HG03457 (cell line): ENCODE data around the gene KLHL36.
"Not testable (repeated sequence)": the region's sequence is repeated elsewhere in the genome, so short reads cannot be mapped to it uniquely, and the experiment has no call there.

Experiments
- ATAC-seq: cut with Tn5 transposase; IDR thresholded peaks from one replicate; pipeline ENCODE4 v1.9.1; 2021; ENCODE audit warnings: moderate number of reproducible peaks; ENCODE audit not compliant: unreplicated experiment

KLHL36 gene

DNA sequence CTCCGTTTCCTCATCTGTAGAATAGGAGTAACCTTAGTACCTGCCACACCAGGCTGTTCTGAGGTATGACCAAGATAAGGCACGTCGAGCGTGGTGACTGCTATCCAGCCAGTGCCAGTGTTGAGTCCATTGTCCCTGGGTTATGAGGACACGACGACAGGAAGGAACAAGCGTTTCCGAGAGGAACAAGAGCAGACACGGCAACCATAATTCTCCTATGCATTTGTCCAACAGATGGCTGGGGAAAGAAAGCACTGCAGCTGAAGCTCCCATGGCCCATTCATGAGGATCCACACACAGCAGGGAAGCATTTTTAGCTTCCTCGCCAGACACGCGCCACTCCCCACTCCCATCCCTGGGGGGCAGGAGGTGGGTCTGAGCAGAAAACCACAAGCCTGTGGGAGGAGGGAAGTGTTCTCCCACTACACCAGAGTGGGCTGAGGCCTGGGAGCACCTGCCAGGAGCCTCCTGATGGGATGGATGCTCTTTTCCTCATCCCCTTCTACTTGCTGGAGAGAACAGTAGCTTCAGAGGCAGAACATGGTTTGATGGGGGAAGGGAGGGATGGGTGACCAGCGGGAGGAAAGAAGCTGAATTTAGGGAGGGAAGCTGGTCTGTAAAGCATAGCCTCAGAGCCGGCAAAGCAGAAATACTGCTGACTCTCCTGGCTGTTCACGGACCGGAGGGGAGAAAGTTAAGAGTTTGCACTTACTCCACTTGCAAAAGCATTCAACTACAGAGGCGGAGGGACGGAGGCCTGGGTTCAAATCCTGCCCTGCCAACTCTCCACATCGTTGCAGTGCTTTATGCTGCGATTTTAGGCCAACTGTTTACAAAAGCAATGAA is 33.1 kb upstream of the KLHL36 start:
- ATAC-seq, result no peak

DNA sequence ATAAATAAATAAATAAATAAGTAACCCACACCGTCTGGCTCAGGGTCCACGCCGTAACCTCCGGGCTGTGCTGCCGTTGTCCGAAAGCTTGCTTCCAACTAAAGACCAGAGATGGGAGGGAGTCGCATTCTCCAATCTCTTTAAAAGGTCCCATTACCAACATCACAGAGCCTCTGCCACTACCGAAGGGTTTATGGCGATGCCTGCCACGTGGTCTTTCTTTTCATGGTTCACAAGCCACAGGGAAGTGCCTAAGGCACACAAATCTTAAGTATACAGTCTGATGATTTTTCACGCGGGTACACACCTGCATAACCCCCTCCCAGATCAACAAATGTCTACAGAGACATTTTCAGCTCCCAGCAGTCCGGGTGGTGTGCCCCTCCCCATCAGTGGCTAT is 31.8 kb upstream of the KLHL36 start:
- no peak for ATAC-seq

DNA sequence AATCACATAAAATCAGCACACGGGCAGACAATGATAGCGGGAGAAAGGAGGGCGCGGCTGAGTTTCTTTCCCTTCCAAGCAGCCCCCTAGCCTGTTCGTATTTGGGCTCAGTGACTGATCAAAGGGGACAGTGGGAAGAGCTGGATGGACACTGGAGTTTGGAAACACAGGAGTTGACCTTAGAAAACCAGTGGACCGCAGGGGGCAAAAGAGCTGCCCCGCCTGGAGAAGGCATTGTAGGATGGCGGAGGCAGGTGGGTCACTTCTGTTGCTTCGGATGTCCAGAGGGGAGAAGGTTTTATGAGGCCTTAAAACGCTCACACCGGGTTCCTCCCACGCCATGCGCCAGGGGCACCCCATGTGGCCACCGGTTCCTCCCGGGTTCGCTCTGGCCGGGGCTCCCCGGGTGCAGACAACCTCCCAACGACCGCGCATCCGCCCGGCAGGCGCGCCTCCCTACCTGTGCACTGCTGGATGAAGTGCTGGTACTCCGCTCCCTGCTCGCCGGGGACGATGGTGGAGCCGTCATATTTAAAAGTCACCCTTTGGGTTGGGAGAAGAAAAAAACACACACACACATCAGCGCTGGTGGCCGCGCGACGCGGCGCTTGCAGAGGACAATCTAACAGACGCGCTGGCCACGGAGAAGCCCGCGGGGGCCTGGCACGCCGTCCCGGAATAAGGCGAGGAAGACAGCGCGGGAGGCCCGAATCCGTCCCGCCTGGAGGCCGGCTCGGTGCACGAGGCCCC is 31.1 kb upstream of the KLHL36 start:
- peak; percentile 27 for ATAC-seq

DNA sequence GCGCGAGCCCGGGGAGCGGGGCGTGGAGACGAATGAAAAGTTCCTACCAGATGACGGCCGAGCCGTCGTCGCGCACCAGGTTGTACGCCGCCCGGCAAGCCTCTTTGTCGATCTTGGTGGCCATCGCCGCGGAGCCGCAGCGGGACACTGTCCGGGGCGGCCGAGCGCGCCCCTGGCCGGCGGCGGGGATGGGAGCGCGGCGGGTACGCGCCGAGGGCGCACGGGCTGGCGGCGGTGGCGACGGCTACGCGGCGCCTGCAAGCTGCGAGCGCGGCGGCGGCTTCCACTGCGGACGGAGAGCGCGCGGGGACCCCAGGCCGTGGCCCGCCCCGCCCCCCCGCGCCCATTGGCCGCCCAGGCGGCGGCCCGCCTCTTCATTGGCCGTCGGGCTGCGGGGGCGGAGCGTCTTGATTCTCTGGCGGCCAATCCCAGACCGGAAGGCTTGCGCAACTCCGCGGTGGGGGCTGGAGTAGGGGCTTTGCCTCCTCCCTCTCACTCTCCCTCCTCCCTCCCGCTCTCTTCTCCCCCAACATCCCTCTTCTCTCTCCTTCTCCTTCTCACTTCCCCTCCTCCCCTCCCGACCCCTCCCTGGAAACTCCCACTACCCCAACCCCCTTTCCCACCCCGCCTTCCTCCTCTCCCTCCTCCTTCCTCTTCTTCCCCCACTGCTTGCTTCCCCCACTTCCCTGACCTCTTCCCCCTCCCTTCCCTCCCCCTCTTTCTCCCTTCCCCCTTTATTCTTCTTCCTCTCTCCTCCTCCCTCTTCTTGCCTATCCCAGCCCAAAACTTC is 30.3 kb upstream of the KLHL36 start, which contains the start of gene COTL1:
TSS of gene COTL1 (minus strand) at position 288 of the 790 bp plus-strand sequence. CDS start at position 124, 164 bp downstream.
- peak; percentile 66 for ATAC-seq

DNA sequence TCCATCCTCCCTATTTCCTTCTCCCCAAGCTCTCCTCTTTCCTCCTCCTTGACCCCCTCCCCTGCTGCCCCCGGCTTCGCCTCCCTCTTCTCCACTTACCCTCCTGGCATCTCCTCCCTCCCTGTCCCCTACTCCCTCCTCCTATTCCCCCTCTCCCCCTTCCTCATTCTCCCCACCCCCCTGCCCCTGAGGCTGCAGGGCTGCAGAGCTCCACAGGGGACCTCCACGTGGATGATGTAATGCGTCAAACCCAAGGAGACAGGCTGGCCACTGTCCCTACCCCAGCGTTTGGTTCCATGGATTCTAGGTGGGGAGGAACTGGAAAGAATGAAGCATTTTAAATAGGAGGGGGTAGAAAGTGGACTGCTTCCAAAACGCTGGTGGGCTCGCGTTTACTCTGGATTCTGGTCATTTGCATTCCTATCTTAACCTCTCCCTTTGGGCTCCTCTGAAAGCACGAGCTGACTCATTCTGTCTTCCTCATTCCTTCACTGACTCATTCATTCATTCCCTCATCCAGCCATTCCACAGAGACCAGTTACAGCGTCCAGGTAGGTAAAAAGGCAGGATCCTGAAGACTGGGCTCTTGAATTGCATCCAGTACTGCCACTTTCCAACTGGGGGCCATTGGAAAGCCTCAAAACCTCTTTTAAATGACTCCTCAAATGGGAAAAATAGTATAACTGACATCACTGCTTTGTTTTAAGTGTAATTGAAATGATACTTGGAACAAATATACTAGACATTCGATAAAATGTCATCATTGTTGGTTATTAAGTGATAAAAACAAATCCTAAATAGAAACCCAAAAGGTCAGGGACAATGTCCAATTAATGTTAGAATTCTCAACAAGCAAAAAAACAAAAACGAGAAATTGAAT is 29.5 kb upstream of the KLHL36 start:
- ATAC-seq, result no peak

DNA sequence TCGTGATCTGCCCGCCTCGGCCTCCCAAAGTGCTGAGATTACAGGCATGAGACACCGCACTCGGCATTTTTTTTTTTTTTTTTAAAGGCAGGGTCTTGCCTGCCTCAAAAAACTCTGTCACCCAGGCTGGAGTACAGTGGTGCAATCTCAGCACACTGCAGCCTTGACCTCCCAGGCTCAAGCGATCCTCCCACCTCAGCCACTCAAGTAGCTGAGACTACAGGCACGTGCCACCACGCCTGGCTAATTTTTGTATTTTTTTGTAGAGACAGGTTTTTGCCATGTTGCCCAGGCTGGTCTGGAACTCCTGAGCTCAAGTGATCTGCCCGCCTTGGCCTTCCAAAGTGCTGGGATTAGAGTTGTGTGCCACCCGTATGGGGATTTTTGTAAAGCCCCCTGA is 27.4 kb upstream of the KLHL36 start:
- not testable (repeated sequence) for ATAC-seq

DNA sequence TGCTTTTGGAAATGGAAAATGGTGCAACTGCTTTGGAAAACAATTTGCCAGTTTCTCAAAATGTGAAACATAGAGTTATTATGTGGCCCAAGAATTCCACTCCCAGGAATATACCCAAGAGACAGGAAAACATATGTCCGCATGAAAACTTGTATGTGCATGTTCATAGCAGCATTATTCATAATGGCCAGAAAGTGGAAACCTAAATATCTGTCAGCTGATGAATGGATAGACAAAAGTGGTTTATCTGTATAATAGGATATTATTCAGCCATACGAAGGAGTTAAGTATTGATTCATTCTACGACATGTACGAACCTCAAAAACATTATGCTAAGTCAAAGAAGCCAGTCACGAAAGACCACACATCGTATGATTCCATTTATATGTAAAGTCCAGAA is 22.8 kb upstream of the KLHL36 start:
- ATAC-seq, result no peak

DNA sequence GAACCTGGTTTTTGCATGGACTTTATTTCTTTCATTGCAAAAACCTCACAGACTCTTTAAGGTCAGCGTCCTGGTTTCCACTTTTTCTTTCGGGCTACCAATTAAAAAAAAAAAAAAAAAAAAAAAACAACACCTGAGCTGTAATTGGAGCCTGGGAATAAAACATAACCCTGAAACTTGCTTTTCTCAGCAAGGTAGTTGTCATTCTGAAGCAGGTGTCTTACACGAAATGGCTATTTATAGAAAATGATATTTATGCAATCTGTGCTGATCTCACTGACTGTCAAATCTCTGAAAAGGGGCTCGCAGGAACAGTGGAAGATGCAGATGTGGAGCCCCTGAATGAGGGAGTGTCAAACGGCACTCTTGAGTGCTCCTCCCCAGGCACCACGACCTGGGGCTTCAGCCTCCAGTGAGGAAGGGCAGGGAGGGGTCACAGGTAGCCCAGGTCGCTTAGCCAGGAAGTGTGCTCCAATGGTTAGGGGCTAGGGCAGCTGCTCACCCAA is 20.0 kb upstream of the KLHL36 start:
- no peak for ATAC-seq

DNA sequence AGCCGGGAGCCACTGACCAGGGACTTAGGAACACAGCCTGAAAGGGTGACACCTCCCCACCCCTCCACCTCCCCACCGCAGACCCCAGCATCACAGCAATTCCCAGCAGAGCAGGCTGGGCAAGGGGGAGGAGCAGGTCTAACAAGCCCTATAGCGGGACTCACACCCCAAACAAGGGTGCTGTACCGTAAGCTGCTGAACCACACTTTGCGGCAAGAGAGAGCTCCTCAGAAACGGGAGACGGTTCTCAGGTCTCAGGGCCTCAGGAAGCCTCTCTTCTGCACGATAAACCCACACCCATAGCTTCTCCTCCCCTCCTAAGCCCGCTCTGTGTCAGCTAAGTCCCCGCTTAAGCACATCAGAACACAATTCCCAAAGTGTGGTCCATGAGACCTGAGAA is 18.7 kb upstream of the KLHL36 start:
- no peak for ATAC-seq

DNA sequence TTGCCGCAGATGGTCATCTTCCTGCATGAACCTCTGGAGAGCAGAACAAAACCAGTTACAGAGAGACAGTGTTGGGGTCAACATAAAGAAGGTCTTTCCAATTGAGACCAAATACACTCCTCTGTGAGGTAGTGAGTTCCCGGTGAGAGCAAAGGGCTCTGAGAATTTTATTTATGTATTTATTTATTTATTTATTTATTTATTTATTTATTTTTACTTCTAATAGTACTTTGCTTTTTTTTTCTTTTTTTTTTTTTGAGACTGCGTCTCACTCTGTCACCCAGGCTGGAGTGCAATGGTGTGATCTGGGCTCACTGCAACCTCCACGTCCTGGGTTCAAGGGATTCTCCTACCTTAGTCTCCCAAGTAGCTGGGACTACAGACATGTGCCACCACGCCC is 18.3 kb upstream of the KLHL36 start:
- no peak for ATAC-seq

DNA sequence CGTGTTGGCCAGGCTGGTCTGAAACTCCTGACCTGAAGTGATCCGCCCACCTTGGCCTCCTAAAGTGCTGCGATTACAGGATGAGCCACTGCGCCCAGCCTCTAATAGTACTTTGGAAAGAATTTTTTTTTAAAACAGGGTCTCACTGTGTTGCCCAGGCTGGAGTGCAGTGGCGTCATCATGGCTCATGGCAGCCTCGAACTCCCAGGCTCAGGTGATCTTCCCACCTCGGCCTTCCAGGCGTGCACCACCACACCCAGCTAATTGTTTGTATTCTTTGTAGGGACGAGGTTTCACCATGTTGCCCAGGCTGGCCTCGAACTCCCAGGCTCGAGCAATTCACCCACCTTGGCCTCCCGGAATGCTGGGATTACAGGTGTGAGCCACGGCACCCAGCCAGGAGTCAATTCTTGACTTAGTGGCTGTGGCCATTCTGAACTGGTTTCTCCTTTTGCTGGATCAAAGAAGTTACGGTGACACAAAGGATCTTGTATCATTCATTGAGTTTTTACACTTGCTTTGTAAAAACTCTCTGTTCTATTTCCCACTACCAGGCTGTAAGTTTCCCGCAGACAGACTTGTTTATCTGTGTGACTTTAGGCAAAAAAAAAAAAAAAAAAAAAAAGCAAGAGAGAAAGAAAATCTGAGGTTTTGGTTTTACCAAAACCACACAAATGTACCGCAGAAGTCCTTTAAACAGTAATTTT is 17.7 kb upstream of the KLHL36 start:
- no peak for ATAC-seq

DNA sequence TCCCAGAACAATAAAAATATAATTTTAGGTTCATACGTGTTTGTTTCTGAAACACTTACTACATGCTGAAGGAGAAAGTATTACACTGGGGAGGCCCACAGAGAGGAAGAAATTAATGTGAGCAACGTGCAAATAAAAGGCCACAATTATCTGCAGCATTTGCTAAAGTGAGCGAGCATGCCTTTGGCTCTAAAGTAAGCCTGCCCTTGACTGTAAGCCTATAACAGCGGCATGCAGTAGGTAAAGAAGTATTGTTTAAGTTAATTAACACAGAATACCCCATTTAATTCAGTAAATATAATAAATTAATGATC is 17.2 kb upstream of the KLHL36 start:
- ATAC-seq, result no peak

DNA sequence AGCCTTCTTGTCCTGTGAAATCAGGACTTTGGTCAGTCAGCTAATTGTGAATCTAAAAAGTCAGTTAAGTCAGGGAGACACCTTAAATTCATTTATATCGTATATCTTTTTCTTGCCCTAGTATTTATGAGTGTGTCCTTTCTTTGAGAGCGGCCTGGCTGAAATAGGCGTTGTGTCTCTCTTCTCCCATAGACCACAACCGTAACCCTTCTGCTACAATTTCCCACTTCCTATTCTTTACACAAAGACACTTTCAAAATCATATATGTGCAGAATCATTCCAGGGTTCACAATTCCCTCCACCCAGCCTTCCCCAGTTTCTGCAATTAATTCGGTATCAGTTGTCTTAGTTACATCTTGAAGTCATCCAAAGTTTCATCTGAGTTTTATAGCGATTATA is 16.4 kb upstream of the KLHL36 start:
- ATAC-seq, result no peak

DNA sequence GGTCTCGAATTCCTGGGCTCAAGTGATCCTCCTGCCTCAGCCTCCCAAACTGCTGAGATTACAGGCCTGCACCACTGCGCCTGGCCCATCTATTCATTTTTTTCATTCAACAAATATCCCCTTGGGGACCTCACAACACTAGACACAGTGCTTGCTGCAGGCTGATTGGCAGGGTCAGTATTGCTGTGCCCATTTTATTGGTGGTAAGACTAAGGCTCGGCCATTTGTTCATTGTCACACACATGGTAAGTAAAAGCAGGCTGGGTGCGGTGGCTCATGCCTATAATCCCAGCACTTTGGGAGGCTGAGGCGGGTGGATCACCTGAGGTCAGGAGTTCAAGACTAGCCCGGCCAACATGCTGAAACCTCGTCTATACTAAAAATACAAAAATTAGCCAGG is 15.4 kb upstream of the KLHL36 start:
- ATAC-seq, result not testable (repeated sequence)

DNA sequence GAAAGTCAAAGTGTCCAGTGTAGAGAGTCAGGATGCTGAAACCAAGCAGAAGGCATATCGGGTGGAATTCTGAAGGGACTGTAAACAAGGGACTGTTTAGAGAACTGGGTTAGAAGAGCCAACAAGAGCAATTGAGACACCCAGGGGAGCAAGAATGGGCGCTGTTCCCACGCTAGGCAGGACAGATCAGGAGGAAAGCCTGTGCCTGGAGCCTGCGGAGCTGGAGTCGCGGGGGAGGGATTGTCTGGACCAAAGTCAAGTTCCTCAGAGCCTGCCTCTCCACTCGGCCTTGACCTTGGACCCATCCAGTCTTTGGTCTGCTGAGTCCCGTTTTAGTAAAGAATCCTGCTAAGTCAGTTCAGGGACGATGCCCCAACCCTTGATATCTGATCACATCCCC is 14.7 kb upstream of the KLHL36 start:
- ATAC-seq, result no peak

DNA sequence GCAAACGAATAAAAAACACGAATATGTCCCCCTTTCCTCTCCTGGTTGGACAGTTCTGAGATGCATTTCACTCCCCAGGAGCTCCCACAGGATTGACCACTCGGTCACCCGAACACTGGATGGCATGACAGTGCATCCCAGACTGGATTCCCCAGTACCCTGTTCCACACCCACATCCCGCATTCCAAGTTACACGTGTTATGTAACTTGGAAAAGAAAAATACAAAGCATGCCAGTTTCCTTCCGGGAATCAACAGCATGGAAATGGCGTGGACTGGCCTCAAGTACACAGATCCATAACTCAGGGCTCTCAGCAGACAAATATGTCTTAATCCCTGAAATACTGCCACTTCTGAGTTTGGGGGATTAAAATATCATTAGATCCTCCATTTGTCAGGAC is 12.6 kb upstream of the KLHL36 start:
- ATAC-seq, result no peak

DNA sequence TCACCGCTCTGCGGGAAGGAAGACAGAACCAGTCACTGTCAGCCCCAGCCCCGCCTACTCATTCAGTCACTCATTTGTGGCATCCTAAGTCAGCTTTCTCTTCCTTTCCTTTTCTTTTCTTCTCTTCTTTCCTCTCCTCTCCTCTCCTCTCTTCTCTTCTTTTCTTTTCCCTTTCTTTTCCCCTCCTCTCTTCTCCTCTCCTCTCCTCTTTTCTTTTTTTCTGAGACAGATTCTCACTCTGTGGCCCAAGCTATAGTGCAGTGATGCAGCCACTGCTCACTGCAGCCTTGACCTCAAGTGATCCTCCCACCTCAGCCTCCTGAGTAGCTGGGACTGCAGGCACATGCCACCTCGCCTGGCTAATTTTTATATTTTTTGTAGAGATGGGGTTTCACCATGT is 10.6 kb upstream of the KLHL36 start:
- ATAC-seq, result no peak

DNA sequence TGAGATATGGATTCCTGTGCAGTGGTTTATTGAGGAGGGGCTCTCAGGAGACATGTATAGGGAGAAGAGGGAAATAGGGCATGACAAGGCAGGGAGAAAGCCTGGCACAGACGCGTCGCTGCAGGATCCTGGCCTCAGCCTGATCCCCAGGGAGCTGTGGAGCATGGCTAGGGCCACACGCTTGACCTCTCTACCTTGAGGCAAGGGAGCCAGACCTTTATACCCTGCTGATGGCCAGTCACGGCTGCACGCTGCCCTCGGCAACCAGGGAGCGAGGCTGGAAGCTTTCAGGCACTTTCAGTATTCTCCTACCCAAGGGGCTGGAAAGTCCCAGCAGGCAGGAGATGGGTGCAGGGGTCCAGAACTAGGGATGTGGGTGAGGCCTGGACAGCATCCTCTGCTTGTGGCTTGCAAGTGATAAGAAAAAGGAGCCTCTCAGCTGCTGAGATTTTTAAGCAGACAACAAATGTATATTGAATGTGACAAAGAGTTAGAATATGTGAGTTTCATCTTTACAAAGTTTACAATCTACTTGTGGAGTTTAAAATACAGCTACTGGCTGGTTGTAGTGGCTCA is 10.0 kb upstream of the KLHL36 start:
- no peak for ATAC-seq

DNA sequence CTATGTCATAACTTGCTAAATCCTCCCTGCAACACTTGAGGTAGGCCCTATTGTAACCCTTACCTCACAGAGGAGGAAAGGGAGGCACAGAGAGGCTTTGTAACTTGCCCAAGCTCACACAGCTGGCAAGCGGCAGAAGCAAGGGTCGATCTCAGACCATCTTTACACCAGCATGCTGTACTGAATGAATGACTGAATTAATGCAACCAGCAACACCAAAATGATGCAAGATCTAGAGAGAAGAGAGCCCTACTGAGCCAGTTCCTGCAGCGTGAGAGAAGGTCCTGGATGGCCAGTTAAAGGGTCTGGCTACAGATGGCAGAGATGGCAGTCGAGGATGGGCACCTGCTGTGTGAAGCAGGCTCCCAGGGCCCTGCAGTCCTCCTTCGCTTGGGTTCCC is 8.2 kb upstream of the KLHL36 start:
- ATAC-seq, result no peak
